Mesenchymal stem cell (in vitro differentiated cells and primary cell): ENCODE results near the gene ASAP2.

ENCODE experiments used
- DNase-seq: peaks from one replicate; pipeline ENCODE4 v3.0.0-alpha.2; 2013
- H2AFZ ChIP-seq: one replicate; pipeline ENCODE4 v1.6.1; 2013; ENCODE audit warnings: low read depth, mild to moderate bottlenecking, control low read depth, inconsistent platforms, low read length, moderate library complexity
- H2AK5ac ChIP-seq: 2 replicates; pipeline ENCODE4 v1.6.1; 2013; ENCODE audit warnings: low read length, moderate library complexity, mild to moderate bottlenecking, inconsistent platforms; ENCODE audit not compliant: severe bottlenecking
- H2BK120ac ChIP-seq: one replicate; pipeline ENCODE4 v1.6.1; 2013; ENCODE audit warnings: low read depth, mild to moderate bottlenecking, inconsistent platforms, low read length, moderate library complexity
- H2BK12ac ChIP-seq, 2 experiments: one replicate each; pipeline ENCODE4 v1.6.1; 2013; ENCODE audit warnings: inconsistent platforms in 2 of 2, low read length in 2 of 2, mild to moderate bottlenecking in 2 of 2, moderate library complexity in 2 of 2, control low read depth in 1 of 2
- H2BK15ac ChIP-seq: one replicate; pipeline ENCODE4 v1.6.1; 2013; ENCODE audit warnings: mild to moderate bottlenecking, low read depth, inconsistent platforms; ENCODE audit not compliant: poor library complexity, severe bottlenecking
- H2BK5ac ChIP-seq: 2 replicates; pipeline ENCODE4 v1.6.1; 2013; ENCODE audit warnings: low read depth, mild to moderate bottlenecking, low read length, control low read depth, inconsistent platforms; ENCODE audit not compliant: poor library complexity, severe bottlenecking
- H3K14ac ChIP-seq, 2 experiments: one replicate each; pipeline ENCODE4 v1.6.1; 2013; ENCODE audit warnings: inconsistent platforms in 2 of 2, low read length in 2 of 2, control low read depth in 1 of 2, mild to moderate bottlenecking in 1 of 2, moderate library complexity in 1 of 2
- H3K18ac ChIP-seq, 2 experiments: one replicate each; pipeline ENCODE4 v1.6.1; 2013; ENCODE audit warnings: inconsistent platforms in 2 of 2, low read length in 2 of 2, control low read depth in 1 of 2, low read depth in 1 of 2, mild to moderate bottlenecking in 1 of 2
- H3K23ac ChIP-seq, 2 experiments: one replicate each; pipeline ENCODE4 v1.6.1; 2013; ENCODE audit warnings: inconsistent platforms in 2 of 2, low read length in 2 of 2, mild to moderate bottlenecking in 2 of 2, moderate library complexity in 2 of 2, control low read depth in 1 of 2
- H3K27ac ChIP-seq: 2 replicates; pipeline ENCODE4 v1.5.1; 2013; ENCODE audit warnings: mild to moderate bottlenecking, moderate library complexity, low read length, control low read depth, inconsistent platforms; ENCODE audit not compliant: poor library complexity, severe bottlenecking
- H3K27me3 ChIP-seq, 2 experiments: 2 replicates each; pipeline versions ENCODE4 v1.6.1 to v1.7.0; 2013; ENCODE audit warnings: low read length in 2 of 2, mild to moderate bottlenecking in 2 of 2, moderate library complexity in 2 of 2, control low read depth in 1 of 2, inconsistent platforms in 1 of 2; ENCODE audit not compliant: control insufficient read depth in 1 of 2, insufficient read depth in 1 of 2
- H3K36me3 ChIP-seq, 2 experiments: 2 replicates each; pipeline versions ENCODE4 v1.6.1 to v1.7.0; 2013; ENCODE audit warnings: low read length in 2 of 2, control low read depth in 1 of 2, inconsistent platforms in 1 of 2, low read depth in 1 of 2, mild to moderate bottlenecking in 1 of 2; ENCODE audit not compliant: insufficient read depth in 2 of 2, control insufficient read depth in 1 of 2
- H3K4ac ChIP-seq, 2 experiments: one replicate each; pipeline ENCODE4 v1.6.1; 2013; ENCODE audit warnings: inconsistent platforms in 2 of 2, low read length in 2 of 2, mild to moderate bottlenecking in 2 of 2, moderate library complexity in 2 of 2, control low read depth in 1 of 2, low read depth in 1 of 2
- H3K4me1 ChIP-seq: 2 replicates; pipeline ENCODE4 v1.6.1; 2013; ENCODE audit warnings: low read depth, low read length, control low read depth; ENCODE audit not compliant: control insufficient read depth, insufficient read depth
- H3K4me2 ChIP-seq: 2 replicates; pipeline ENCODE4 v1.6.1; 2013; ENCODE audit warnings: low read length, mild to moderate bottlenecking, inconsistent platforms; ENCODE audit not compliant: poor library complexity, severe bottlenecking
- H3K4me3 ChIP-seq, 2 experiments: 2 replicates each; pipeline versions ENCODE4 v1.5.1 to v1.7.0; 2013; ENCODE audit warnings: low read length in 2 of 2, mild to moderate bottlenecking in 2 of 2, control low read depth in 1 of 2, low read depth in 1 of 2; ENCODE audit not compliant: insufficient read depth in 1 of 2
- H3K79me1 ChIP-seq: replicated peaks from 2 replicates; pipeline ENCODE4 v1.6.1; 2013; ENCODE audit warnings: mild to moderate bottlenecking, control low read depth, low read length, inconsistent platforms; ENCODE audit not compliant: poor library complexity, severe bottlenecking
- H3K9ac ChIP-seq: 2 replicates; pipeline ENCODE4 v1.7.0; 2013; ENCODE audit warnings: mild to moderate bottlenecking, low read length, moderate library complexity
- H3K9me3 ChIP-seq: 2 replicates; pipeline ENCODE4 v1.7.0; 2013; ENCODE audit warnings: mild to moderate bottlenecking, low read length; ENCODE audit not compliant: control insufficient read depth
- H4K8ac ChIP-seq: one replicate; pipeline ENCODE4 v1.6.1; 2013; ENCODE audit warnings: inconsistent platforms, mild to moderate bottlenecking, low read length, moderate library complexity
- H4K91ac ChIP-seq: one replicate; pipeline ENCODE4 v1.6.1; 2013; ENCODE audit warnings: mild to moderate bottlenecking, low read length, inconsistent platforms
- WGBS: methylation state at CpG from one replicate; pipeline ENCODE4 v1.1.7; 2013; ENCODE audit warnings: mixed read lengths; 5-methylcytosine and 5-hydroxymethylcytosine counted together

Gene ASAP2

GRCh38 chr2:9359463-9359862 is 152.9 kb downstream of the ASAP2 start:
- no peak overlapping the region for H3K4me3 ChIP-seq
- H2BK12ac ChIP-seq = no peak overlapping the region
- H4K91ac ChIP-seq = no peak overlapping the region
- no peak overlapping the region for H3K27ac ChIP-seq
- no peaks in the 10 kb centered on the region for H3K27me3 ChIP-seq
- H2AK5ac ChIP-seq = no peak overlapping the region
- DNase-seq = no peak
- WGBS = 100% methylated on average over 4 of the region's 4 CpGs
- no peak overlapping the region for H2BK15ac ChIP-seq
- H3K14ac ChIP-seq = no peak overlapping the region
- H3K36me3 ChIP-seq = peaks cover 17 to 89% of the 10 kb centered on the region in 2 experiments
- no peak overlapping the region for H3K4ac ChIP-seq
- peaks cover 13% of the 10 kb centered on the region for H3K79me1 ChIP-seq
- H2BK5ac ChIP-seq = no peak overlapping the region
- H3K18ac ChIP-seq = no peak overlapping the region
- H3K23ac ChIP-seq = no peak overlapping the region
- H2BK120ac ChIP-seq = no peak overlapping the region
- H2AFZ ChIP-seq = no peak overlapping the region
- H4K8ac ChIP-seq = no peak overlapping the region
- H3K4me2 ChIP-seq = no peak overlapping the region
- H3K4me1 ChIP-seq = peaks cover 4% of the 10 kb centered on the region
- H3K9ac ChIP-seq = no peak overlapping the region
- H3K9me3 ChIP-seq = no peaks in the 10 kb centered on the region

GRCh38 chr2:9360110-9360509 is 153.5 kb downstream of the ASAP2 start:
- no peak for DNase-seq
- Histone ChIP-seq H3K27me3 (no peaks in the 10 kb centered on the region), H2BK12ac (no peak overlapping the region), H4K91ac (no peak overlapping the region), H3K9me3 (no peaks in the 10 kb centered on the region), H3K4me2 (no peak overlapping the region), H3K18ac (no peak overlapping the region), H4K8ac (no peak overlapping the region), H3K4me1 (peaks cover 5% of the 10 kb centered on the region), H3K27ac (no peak overlapping the region), H2BK5ac (no peak overlapping the region), H3K79me1 (peaks cover 13% of the 10 kb centered on the region), H3K4me3 (no peak overlapping the region), H3K14ac (no peak overlapping the region), H3K36me3 (peaks cover 17 to 89% of the 10 kb centered on the region in 2 experiments), H2AK5ac (no peak overlapping the region), H2BK120ac (no peak overlapping the region), H3K23ac (no peak overlapping the region), H2AFZ (no peak overlapping the region), H2BK15ac (no peak overlapping the region), H3K4ac (no peak overlapping the region), H3K9ac (no peak overlapping the region)
- no CpG with 5 or more reads among the region's 1 CpG for WGBS

- no peak for DNase-seq
- H3K4me2 ChIP-seq = no peak overlapping the region
- 93% methylated on average over 2 of the region's 2 CpGs for WGBS
- H3K4ac ChIP-seq = no peak overlapping the region
- H3K27ac ChIP-seq = no peak overlapping the region
- H2AFZ ChIP-seq = no peak overlapping the region
- H3K14ac ChIP-seq = no peak overlapping the region
- H2BK120ac ChIP-seq = no peak overlapping the region
- H4K91ac ChIP-seq = no peak overlapping the region
- H4K8ac ChIP-seq = no peak overlapping the region
- no peak overlapping the region for H3K9ac ChIP-seq
- peaks cover 15% of the 10 kb centered on the region for H3K79me1 ChIP-seq
- no peaks in the 10 kb centered on the region for H3K27me3 ChIP-seq
- H3K4me3 ChIP-seq = no peak overlapping the region
- peaks cover 11% of the 10 kb centered on the region for H3K4me1 ChIP-seq
- no peak overlapping the region for H3K18ac ChIP-seq
- H3K9me3 ChIP-seq = no peaks in the 10 kb centered on the region
- no peak overlapping the region for H2BK15ac ChIP-seq
- H2AK5ac ChIP-seq = no peak overlapping the region
- no peak overlapping the region for H3K23ac ChIP-seq
- no peak overlapping the region for H2BK12ac ChIP-seq
- peaks cover 20 to 89% of the 10 kb centered on the region in 2 experiments for H3K36me3 ChIP-seq
- no peak overlapping the region for H2BK5ac ChIP-seq
Measured at GRCh38 chr2:9360701-9361100, 154.1 kb downstream of the ASAP2 start.

- H3K9ac ChIP-seq = no peak overlapping the region
Measured at GRCh38 chr2:9364373-9364772, 157.8 kb downstream of the ASAP2 start.

More at GRCh38 chr2:9364373-9364772, 157.8 kb downstream of the ASAP2 start:
- Histone ChIP-seq H3K23ac (no peak overlapping the region), H3K27me3 (no peaks in the 10 kb centered on the region), H3K9me3 (no peaks in the 10 kb centered on the region), H3K14ac (no peak overlapping the region), H3K4me2 (peak overlapping the region; percentile 9), H2BK15ac (no peak overlapping the region), H2AK5ac (no peak overlapping the region), H2BK120ac (no peak overlapping the region), H3K4me1 (peaks cover 9% of the 10 kb centered on the region), H3K4me3 (no peak overlapping the region), H3K27ac (no peak overlapping the region), H2BK5ac (no peak overlapping the region), H2BK12ac (peak overlapping the region; percentile 53 to 83), H2AFZ (no peak overlapping the region), H4K8ac (no peak overlapping the region), H3K4ac (no peak overlapping the region), H3K18ac (peak overlapping the region; percentile 8 to 57), H3K79me1 (peaks cover 23% of the 10 kb centered on the region), H3K36me3 (peaks cover 35 to 88% of the 10 kb centered on the region in 2 experiments), H4K91ac (no peak overlapping the region)
- peak; percentile 18 for DNase-seq
- WGBS = 74% methylated on average over 4 of the region's 4 CpGs
